ENCODE data around the gene SESN3.

Gene SESN3

GRCh38 chr11:95262994-95263765 lies 32.2 kb upstream of the SESN3 start:
- Histone ChIP-seq H3K79me2 (ENCODE audit: low read length) (no peaks in the 10 kb centered on the region), H3K4me3 (ENCODE audit: low read length) (no peak overlapping the region), H3K9me2 (replicated peaks; ENCODE audit: insufficient read depth, low read length) (no peaks in the 10 kb centered on the region), H3F3A (ENCODE audit: insufficient read depth, low read length) (no peaks in the 10 kb centered on the region), H3K4me2 (ENCODE audit: low read depth, low read length) (no peak overlapping the region), H3K27me3 (replicated peaks; ENCODE audit: insufficient read depth, low read length) (no peaks in the 10 kb centered on the region), H3K36me3 (replicated peaks; ENCODE audit: insufficient read depth, low read length) (no peaks in the 10 kb centered on the region), H3K27ac (ENCODE audit: low read length) (no peak overlapping the region), H2AFZ (ENCODE audit: low read length) (no peak overlapping the region), H3K9ac (ENCODE audit: low read length) (no peak overlapping the region), H3K9me3 (replicated peaks; ENCODE audit: insufficient read depth, low read length) (no peaks in the 10 kb centered on the region), H3K4me1 (ENCODE audit: low read length) (no peaks in the 10 kb centered on the region), H4K20me1 (ENCODE audit: insufficient read depth, low read length) (no peaks in the 10 kb centered on the region)
- no peak for DNase-seq
- TF ChIP-seq EZH2phosphoT487 (IDR thresholded peaks at IDR 0.05; ENCODE audit: low read length) (no peak), EZH2 (optimal IDR thresholded peaks at IDR 0.05; ENCODE audit: low read depth, low read length) (no peak), CTCF (IDR thresholded peaks at IDR 0.05; ENCODE audit: low read length) (no peak)

DNA sequence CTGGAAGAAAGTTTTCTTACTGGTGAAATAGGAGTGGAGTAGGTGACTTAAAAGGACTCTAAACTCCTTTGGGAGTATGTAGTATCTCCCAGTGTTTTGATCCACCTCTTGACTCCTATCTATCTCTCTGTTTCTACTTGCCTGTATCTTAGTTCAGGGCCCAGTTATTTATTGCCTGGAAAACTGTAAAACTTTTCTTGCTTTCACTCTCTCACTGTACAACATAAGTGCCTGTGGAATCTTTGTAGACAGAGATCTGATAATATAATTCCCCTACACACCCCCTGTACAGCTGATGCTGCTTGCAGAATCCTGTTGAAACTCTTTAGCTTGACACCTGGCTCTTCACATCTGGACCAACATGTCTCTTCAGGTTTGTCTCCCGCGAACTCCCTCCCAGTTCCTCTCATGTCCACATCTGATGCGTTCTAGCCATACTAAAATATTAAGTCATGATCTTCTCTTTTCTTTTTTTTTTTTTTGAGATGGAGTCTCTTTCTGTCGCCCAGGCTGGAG lies 26.5 kb upstream of the SESN3 start:
- H3K27ac ChIP-seq (ENCODE audit: low read length), result no peak overlapping the region
- H3K9me3 ChIP-seq (replicated peaks; ENCODE audit: insufficient read depth, low read length), result no peaks in the 10 kb centered on the region
- H3F3A ChIP-seq (ENCODE audit: insufficient read depth, low read length), result no peaks in the 10 kb centered on the region
- H2AFZ ChIP-seq (ENCODE audit: low read length), result no peak overlapping the region
- TF ChIP-seq CTCF (IDR thresholded peaks at IDR 0.05; ENCODE audit: low read length) (no peak), EZH2phosphoT487 (IDR thresholded peaks at IDR 0.05; ENCODE audit: low read length) (no peak), EZH2 (optimal IDR thresholded peaks at IDR 0.05; ENCODE audit: low read depth, low read length) (no peak)
- H3K4me1 ChIP-seq (ENCODE audit: low read length), result no peaks in the 10 kb centered on the region
- H3K36me3 ChIP-seq (replicated peaks; ENCODE audit: insufficient read depth, low read length), result no peaks in the 10 kb centered on the region
- DNase-seq, result no peak
- no peaks in the 10 kb centered on the region for H3K79me2 ChIP-seq (ENCODE audit: low read length)
- H3K4me3 ChIP-seq (ENCODE audit: low read length), result no peak overlapping the region
- H3K9ac ChIP-seq (ENCODE audit: low read length), result no peak overlapping the region
- no peaks in the 10 kb centered on the region for H3K9me2 ChIP-seq (replicated peaks; ENCODE audit: insufficient read depth, low read length)
- no peaks in the 10 kb centered on the region for H3K27me3 ChIP-seq (replicated peaks; ENCODE audit: insufficient read depth, low read length)
- H3K4me2 ChIP-seq (ENCODE audit: low read depth, low read length), result no peak overlapping the region
- no peaks in the 10 kb centered on the region for H4K20me1 ChIP-seq (ENCODE audit: insufficient read depth, low read length)

DNA sequence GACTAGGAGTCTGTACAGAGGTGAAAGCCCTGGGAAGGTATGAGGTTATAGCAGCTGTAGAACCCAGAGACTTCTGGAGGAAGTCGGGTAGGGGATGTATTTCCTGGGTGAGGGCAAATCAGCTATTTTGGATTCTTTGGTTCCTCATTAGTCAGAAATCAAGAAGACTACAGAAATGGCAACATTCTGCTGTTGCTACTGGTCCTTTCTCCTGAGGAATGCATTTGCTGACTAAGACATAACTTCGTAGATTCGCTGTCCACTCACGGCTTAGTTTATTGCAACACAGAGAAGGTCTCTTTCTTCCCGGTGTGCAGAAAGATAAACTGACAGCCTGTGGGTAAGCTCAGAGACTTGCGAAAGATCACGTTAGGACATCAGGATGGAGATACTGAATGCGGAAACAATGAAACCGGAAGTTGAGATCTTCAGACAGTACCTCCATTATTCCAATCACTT lies 25.3 kb upstream of the SESN3 start:
- Histone ChIP-seq H3K9me3 (replicated peaks; ENCODE audit: insufficient read depth, low read length) (no peaks in the 10 kb centered on the region), H3K4me1 (ENCODE audit: low read length) (no peaks in the 10 kb centered on the region), H2AFZ (ENCODE audit: low read length) (no peak overlapping the region), H3K27me3 (replicated peaks; ENCODE audit: insufficient read depth, low read length) (no peaks in the 10 kb centered on the region), H3K4me2 (ENCODE audit: low read depth, low read length) (no peak overlapping the region), H3K27ac (ENCODE audit: low read length) (no peak overlapping the region), H3F3A (ENCODE audit: insufficient read depth, low read length) (no peaks in the 10 kb centered on the region), H3K79me2 (ENCODE audit: low read length) (no peaks in the 10 kb centered on the region), H3K36me3 (replicated peaks; ENCODE audit: insufficient read depth, low read length) (no peaks in the 10 kb centered on the region), H3K4me3 (ENCODE audit: low read length) (no peak overlapping the region), H4K20me1 (ENCODE audit: insufficient read depth, low read length) (no peaks in the 10 kb centered on the region), H3K9me2 (replicated peaks; ENCODE audit: insufficient read depth, low read length) (no peaks in the 10 kb centered on the region), H3K9ac (ENCODE audit: low read length) (no peak overlapping the region)
- DNase-seq, result no peak
- TF ChIP-seq EZH2 (optimal IDR thresholded peaks at IDR 0.05; ENCODE audit: low read depth, low read length) (no peak), EZH2phosphoT487 (IDR thresholded peaks at IDR 0.05; ENCODE audit: low read length) (no peak), CTCF (IDR thresholded peaks at IDR 0.05; ENCODE audit: low read length) (no peak)

All from MM.1S (cell line).